ENCODE measurements around the gene LAMA4.

Gene LAMA4

GRCh38 chr6:112065426-112065986 is 188.9 kb downstream of the LAMA4 start:
- DNase-seq: no peak

GRCh38 chr6:112062966-112063365 is 191.4 kb downstream of the LAMA4 start:
- DNase-seq: no peak

GRCh38 chr6:112061605-112062004 is 192.8 kb downstream of the LAMA4 start:
- DNase-seq: no peak

Data from NCI-H1417 treated with DMSO at 0.1 percent for 48 hours (cell line).